Measurements from ENCODE around the gene ATP6V1A.

Gene ATP6V1A

GRCh38 chr3:113791381-113791780 lies 44.5 kb downstream of the ATP6V1A start:
- no peaks in the 10 kb centered on the region for H3K36me3 ChIP-seq (ENCODE audit: control insufficient read depth, insufficient read depth, low read length)
- no peak overlapping the region for H2BK120ac ChIP-seq (ENCODE audit: low read depth, low read length)
- H2AK5ac ChIP-seq (ENCODE audit: low read length): no peak overlapping the region
- no peak overlapping the region for H2BK15ac ChIP-seq (replicated peaks; ENCODE audit: low read depth)
- H4K5ac ChIP-seq (ENCODE audit: low read length): no peak overlapping the region
- DNase-seq: no peak
- no peak overlapping the region for H3K9ac ChIP-seq (ENCODE audit: low read length)
- no peak overlapping the region for H3K4ac ChIP-seq (ENCODE audit: low read depth, low read length)
- H3K27ac ChIP-seq (ENCODE audit: low read depth, low read length): no peak overlapping the region
- H3K56ac ChIP-seq (ENCODE audit: low read length): no peak overlapping the region
- H3K23ac ChIP-seq (ENCODE audit: low read length): no peak overlapping the region
- no peak overlapping the region for H2BK5ac ChIP-seq (ENCODE audit: low read length)
- H3K79me2 ChIP-seq (ENCODE audit: control insufficient read depth, insufficient read depth, low read length): no peaks in the 10 kb centered on the region
- H4K8ac ChIP-seq (ENCODE audit: low read depth, low read length): no peak overlapping the region
- no peak overlapping the region for H3K18ac ChIP-seq (ENCODE audit: low read length)
- no peaks in the 10 kb centered on the region for H3K4me1 ChIP-seq (ENCODE audit: control insufficient read depth, low read depth, low read length)
- H3K27me3 ChIP-seq (ENCODE audit: insufficient read depth, low read length, poor library complexity): no peaks in the 10 kb centered on the region
- no peak overlapping the region for H3K4me3 ChIP-seq (ENCODE audit: low read length)
- no peak overlapping the region for H3K4me2 ChIP-seq (ENCODE audit: low read length)
- no peaks in the 10 kb centered on the region for H3K79me1 ChIP-seq (ENCODE audit: low read length)

DNA sequence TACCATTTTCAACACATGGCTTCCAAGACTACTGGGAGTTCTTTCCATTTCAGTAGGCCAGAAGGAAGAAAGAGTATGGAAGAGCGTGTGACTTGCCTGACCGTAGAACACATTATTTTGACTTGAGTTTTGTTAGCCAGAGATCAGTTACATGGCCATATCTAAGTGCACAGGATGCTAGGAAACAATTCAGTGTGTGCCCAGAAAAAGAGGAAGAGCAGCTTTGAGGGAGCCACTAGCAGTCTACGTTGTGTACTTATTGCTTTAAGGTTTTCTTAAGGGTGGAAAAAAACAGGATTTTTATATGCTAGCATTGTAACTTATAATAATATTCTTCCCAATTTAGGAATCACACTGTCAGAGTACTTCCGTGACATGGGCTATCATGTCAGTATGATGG lies 47.7 kb downstream of the ATP6V1A start:
- Histone ChIP-seq H3K4me3 (ENCODE audit: low read length) (no peak overlapping the region), H3K79me2 (ENCODE audit: control insufficient read depth, insufficient read depth, low read length) (no peaks in the 10 kb centered on the region), H3K4ac (ENCODE audit: low read depth, low read length) (no peak overlapping the region), H2BK120ac (ENCODE audit: low read depth, low read length) (no peak overlapping the region), H3K9ac (ENCODE audit: low read length) (no peak overlapping the region), H3K23ac (ENCODE audit: low read length) (no peak overlapping the region), H3K4me2 (ENCODE audit: low read length) (no peak overlapping the region), H4K8ac (ENCODE audit: low read depth, low read length) (no peak overlapping the region), H4K5ac (ENCODE audit: low read length) (no peak overlapping the region), H3K79me1 (ENCODE audit: low read length) (no peaks in the 10 kb centered on the region), H2AK5ac (ENCODE audit: low read length) (no peak overlapping the region), H3K4me1 (ENCODE audit: control insufficient read depth, low read depth, low read length) (no peaks in the 10 kb centered on the region), H2BK15ac (replicated peaks; ENCODE audit: low read depth) (no peak overlapping the region), H3K36me3 (ENCODE audit: control insufficient read depth, insufficient read depth, low read length) (peaks cover 2% of the 10 kb centered on the region), H3K27ac (ENCODE audit: low read depth, low read length) (no peak overlapping the region), H3K56ac (ENCODE audit: low read length) (no peak overlapping the region), H3K18ac (ENCODE audit: low read length) (no peak overlapping the region), H3K27me3 (ENCODE audit: insufficient read depth, low read length, poor library complexity) (no peaks in the 10 kb centered on the region), H2BK5ac (ENCODE audit: low read length) (no peak overlapping the region)
- WGBS (ENCODE audit: extremely low coverage, insufficient coverage, low lambda C conversion rate): no CpG with 5 or more reads among the region's 4 CpGs
- no peak for DNase-seq

DNA sequence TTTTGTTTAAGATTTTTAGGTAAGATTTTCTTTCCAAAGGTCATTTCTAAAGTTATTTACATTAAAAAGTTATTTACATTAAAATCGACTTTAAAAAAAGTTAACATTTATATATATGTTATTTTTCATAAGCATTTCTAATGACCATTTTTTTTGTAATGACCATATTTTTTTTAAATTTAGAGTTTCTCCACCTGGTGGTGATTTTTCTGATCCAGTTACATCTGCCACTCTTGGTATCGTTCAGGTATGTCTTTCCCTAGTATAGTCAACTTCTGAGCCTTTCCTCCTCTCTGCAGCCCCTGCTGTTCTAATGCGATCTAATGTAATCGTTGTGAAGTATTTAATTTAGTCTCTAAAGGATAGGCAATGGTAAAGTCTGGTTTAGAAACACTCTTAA lies 48.9 kb downstream of the ATP6V1A start:
- WGBS (ENCODE audit: extremely low coverage, insufficient coverage, low lambda C conversion rate): no CpG with 5 or more reads among the region's 4 CpGs
- peaks cover 2% of the 10 kb centered on the region for H3K36me3 ChIP-seq (ENCODE audit: control insufficient read depth, insufficient read depth, low read length)
- no peaks in the 10 kb centered on the region for H3K79me2 ChIP-seq (ENCODE audit: control insufficient read depth, insufficient read depth, low read length)
- H3K4me3 ChIP-seq (ENCODE audit: low read length): no peak overlapping the region
- no peaks in the 10 kb centered on the region for H3K79me1 ChIP-seq (ENCODE audit: low read length)
- H3K4me1 ChIP-seq (ENCODE audit: control insufficient read depth, low read depth, low read length): no peaks in the 10 kb centered on the region
- no peak overlapping the region for H3K4me2 ChIP-seq (ENCODE audit: low read length)
- H2BK5ac ChIP-seq (ENCODE audit: low read length): no peak overlapping the region
- H2AK5ac ChIP-seq (ENCODE audit: low read length): no peak overlapping the region
- no peak for DNase-seq
- H3K56ac ChIP-seq (ENCODE audit: low read length): no peak overlapping the region
- no peak overlapping the region for H4K5ac ChIP-seq (ENCODE audit: low read length)
- H3K9ac ChIP-seq (ENCODE audit: low read length): no peak overlapping the region
- H2BK120ac ChIP-seq (ENCODE audit: low read depth, low read length): no peak overlapping the region
- no peak overlapping the region for H3K4ac ChIP-seq (ENCODE audit: low read depth, low read length)
- H3K23ac ChIP-seq (ENCODE audit: low read length): no peak overlapping the region
- H3K18ac ChIP-seq (ENCODE audit: low read length): no peak overlapping the region
- no peak overlapping the region for H4K8ac ChIP-seq (ENCODE audit: low read depth, low read length)
- no peak overlapping the region for H3K27ac ChIP-seq (ENCODE audit: low read depth, low read length)
- H3K27me3 ChIP-seq (ENCODE audit: insufficient read depth, low read length, poor library complexity): no peaks in the 10 kb centered on the region
- H2BK15ac ChIP-seq (replicated peaks; ENCODE audit: low read depth): no peak overlapping the region

DNA sequence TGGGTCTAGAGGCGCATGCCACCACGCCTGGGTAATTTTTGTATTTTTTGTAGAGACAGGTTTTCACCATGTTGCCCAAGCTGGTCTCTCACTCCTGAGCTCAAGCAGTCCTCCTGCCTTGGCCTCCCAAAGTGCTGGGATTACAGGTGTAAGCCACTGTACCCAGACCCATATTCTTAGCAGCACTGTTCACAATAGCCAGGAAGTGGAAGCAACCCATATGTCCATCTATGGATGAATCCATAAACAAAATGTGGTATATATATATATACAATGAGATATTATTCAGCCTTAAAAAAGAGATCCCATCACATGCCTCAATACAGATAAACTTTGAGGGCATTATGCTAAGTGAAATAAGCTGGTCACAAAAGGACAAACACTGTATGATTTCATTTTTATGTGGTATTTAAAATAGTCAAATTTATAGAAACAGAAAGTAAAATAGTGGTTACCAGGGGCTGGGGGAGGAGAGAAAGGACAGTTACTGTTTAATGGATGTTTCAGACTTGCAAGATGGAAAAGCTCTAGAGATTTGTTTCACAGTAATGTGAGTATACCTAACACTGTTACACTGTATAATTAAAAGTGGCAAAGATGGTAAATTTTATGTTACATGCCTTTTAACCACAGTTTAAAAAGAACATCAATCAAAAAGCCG lies 56.1 kb downstream of the ATP6V1A start:
- no peak overlapping the region for H2BK120ac ChIP-seq (ENCODE audit: low read depth, low read length)
- H3K36me3 ChIP-seq (ENCODE audit: control insufficient read depth, insufficient read depth, low read length): peaks cover 2% of the 10 kb centered on the region
- no peak overlapping the region for H3K9ac ChIP-seq (ENCODE audit: low read length)
- no peak overlapping the region for H3K18ac ChIP-seq (ENCODE audit: low read length)
- H3K23ac ChIP-seq (ENCODE audit: low read length): no peak overlapping the region
- no peaks in the 10 kb centered on the region for H3K79me2 ChIP-seq (ENCODE audit: control insufficient read depth, insufficient read depth, low read length)
- H3K27ac ChIP-seq (ENCODE audit: low read depth, low read length): no peak overlapping the region
- H3K4me1 ChIP-seq (ENCODE audit: control insufficient read depth, low read depth, low read length): no peaks in the 10 kb centered on the region
- no peak overlapping the region for H4K8ac ChIP-seq (ENCODE audit: low read depth, low read length)
- H3K27me3 ChIP-seq (ENCODE audit: insufficient read depth, low read length, poor library complexity): no peaks in the 10 kb centered on the region
- no peaks in the 10 kb centered on the region for H3K79me1 ChIP-seq (ENCODE audit: low read length)
- no peak overlapping the region for H2BK15ac ChIP-seq (replicated peaks; ENCODE audit: low read depth)
- no peak overlapping the region for H3K56ac ChIP-seq (ENCODE audit: low read length)
- no peak overlapping the region for H2BK5ac ChIP-seq (ENCODE audit: low read length)
- H4K5ac ChIP-seq (ENCODE audit: low read length): no peak overlapping the region
- no peak for DNase-seq
- H3K4me3 ChIP-seq (ENCODE audit: low read length): no peak overlapping the region
- no peak overlapping the region for H3K4me2 ChIP-seq (ENCODE audit: low read length)
- WGBS (ENCODE audit: extremely low coverage, insufficient coverage, low lambda C conversion rate): no CpG with 5 or more reads among the region's 3 CpGs
- H3K4ac ChIP-seq (ENCODE audit: low read depth, low read length): no peak overlapping the region
- no peak overlapping the region for H2AK5ac ChIP-seq (ENCODE audit: low read length)

DNA sequence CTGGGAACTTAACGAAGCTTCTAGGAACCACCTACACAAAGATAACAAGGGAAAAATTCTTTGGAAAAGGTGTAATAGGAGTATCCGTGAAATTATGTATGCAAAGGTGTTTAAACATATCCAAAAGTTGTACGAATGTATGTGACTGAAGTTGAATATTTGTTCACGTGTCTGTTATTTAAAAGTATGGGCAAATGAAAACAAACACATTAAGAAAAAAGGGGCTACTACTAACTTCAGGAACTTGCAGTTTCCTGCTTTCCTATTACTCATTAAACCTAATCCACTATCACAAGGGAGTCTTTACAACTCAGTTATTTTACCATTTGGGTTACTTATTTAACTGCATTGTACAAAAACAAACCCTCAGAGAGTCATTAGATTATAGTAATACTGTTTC lies 57.8 kb downstream of the ATP6V1A start:
- Histone ChIP-seq H3K4me3 (ENCODE audit: low read length) (no peak overlapping the region), H3K9ac (ENCODE audit: low read length) (no peak overlapping the region), H3K36me3 (ENCODE audit: control insufficient read depth, insufficient read depth, low read length) (no peaks in the 10 kb centered on the region), H4K5ac (ENCODE audit: low read length) (no peak overlapping the region), H3K27me3 (ENCODE audit: insufficient read depth, low read length, poor library complexity) (no peaks in the 10 kb centered on the region), H3K79me2 (ENCODE audit: control insufficient read depth, insufficient read depth, low read length) (no peaks in the 10 kb centered on the region), H3K23ac (ENCODE audit: low read length) (no peak overlapping the region), H3K79me1 (ENCODE audit: low read length) (no peaks in the 10 kb centered on the region), H2AK5ac (ENCODE audit: low read length) (no peak overlapping the region), H2BK120ac (ENCODE audit: low read depth, low read length) (no peak overlapping the region), H3K18ac (ENCODE audit: low read length) (no peak overlapping the region), H3K4me1 (ENCODE audit: control insufficient read depth, low read depth, low read length) (no peaks in the 10 kb centered on the region), H3K4ac (ENCODE audit: low read depth, low read length) (no peak overlapping the region), H3K4me2 (ENCODE audit: low read length) (no peak overlapping the region), H3K56ac (ENCODE audit: low read length) (no peak overlapping the region), H2BK5ac (ENCODE audit: low read length) (no peak overlapping the region), H4K8ac (ENCODE audit: low read depth, low read length) (no peak overlapping the region), H3K27ac (ENCODE audit: low read depth, low read length) (no peak overlapping the region), H2BK15ac (replicated peaks; ENCODE audit: low read depth) (no peak overlapping the region)
- WGBS (ENCODE audit: extremely low coverage, insufficient coverage, low lambda C conversion rate): no CpG with 5 or more reads among the region's 4 CpGs
- no peak for DNase-seq

GRCh38 chr3:113805249-113805648 lies 58.4 kb downstream of the ATP6V1A start:
- H2BK5ac ChIP-seq (ENCODE audit: low read length): no peak overlapping the region
- H3K79me1 ChIP-seq (ENCODE audit: low read length): no peaks in the 10 kb centered on the region
- H3K79me2 ChIP-seq (ENCODE audit: control insufficient read depth, insufficient read depth, low read length): no peaks in the 10 kb centered on the region
- H3K27ac ChIP-seq (ENCODE audit: low read depth, low read length): no peak overlapping the region
- H3K36me3 ChIP-seq (ENCODE audit: control insufficient read depth, insufficient read depth, low read length): no peaks in the 10 kb centered on the region
- no CpG with 5 or more reads among the region's 3 CpGs for WGBS (ENCODE audit: extremely low coverage, insufficient coverage, low lambda C conversion rate)
- no peak overlapping the region for H2AK5ac ChIP-seq (ENCODE audit: low read length)
- no peaks in the 10 kb centered on the region for H3K4me1 ChIP-seq (ENCODE audit: control insufficient read depth, low read depth, low read length)
- no peak overlapping the region for H3K4ac ChIP-seq (ENCODE audit: low read depth, low read length)
- no peak overlapping the region for H3K9ac ChIP-seq (ENCODE audit: low read length)
- H3K4me3 ChIP-seq (ENCODE audit: low read length): no peak overlapping the region
- no peak overlapping the region for H3K4me2 ChIP-seq (ENCODE audit: low read length)
- no peak overlapping the region for H3K18ac ChIP-seq (ENCODE audit: low read length)
- H3K23ac ChIP-seq (ENCODE audit: low read length): no peak overlapping the region
- no peak for DNase-seq
- no peak overlapping the region for H4K8ac ChIP-seq (ENCODE audit: low read depth, low read length)
- H2BK15ac ChIP-seq (replicated peaks; ENCODE audit: low read depth): no peak overlapping the region
- no peaks in the 10 kb centered on the region for H3K27me3 ChIP-seq (ENCODE audit: insufficient read depth, low read length, poor library complexity)
- no peak overlapping the region for H4K5ac ChIP-seq (ENCODE audit: low read length)
- no peak overlapping the region for H3K56ac ChIP-seq (ENCODE audit: low read length)
- no peak overlapping the region for H2BK120ac ChIP-seq (ENCODE audit: low read depth, low read length)

Data from mesendoderm (in vitro differentiated cells).